ENCODE measurements around the gene EP300.
"Not testable (repeated sequence)": the region's sequence is repeated elsewhere in the genome, so short reads cannot be mapped to it uniquely, and the experiment has no call there.

The EP300 gene

DNA sequence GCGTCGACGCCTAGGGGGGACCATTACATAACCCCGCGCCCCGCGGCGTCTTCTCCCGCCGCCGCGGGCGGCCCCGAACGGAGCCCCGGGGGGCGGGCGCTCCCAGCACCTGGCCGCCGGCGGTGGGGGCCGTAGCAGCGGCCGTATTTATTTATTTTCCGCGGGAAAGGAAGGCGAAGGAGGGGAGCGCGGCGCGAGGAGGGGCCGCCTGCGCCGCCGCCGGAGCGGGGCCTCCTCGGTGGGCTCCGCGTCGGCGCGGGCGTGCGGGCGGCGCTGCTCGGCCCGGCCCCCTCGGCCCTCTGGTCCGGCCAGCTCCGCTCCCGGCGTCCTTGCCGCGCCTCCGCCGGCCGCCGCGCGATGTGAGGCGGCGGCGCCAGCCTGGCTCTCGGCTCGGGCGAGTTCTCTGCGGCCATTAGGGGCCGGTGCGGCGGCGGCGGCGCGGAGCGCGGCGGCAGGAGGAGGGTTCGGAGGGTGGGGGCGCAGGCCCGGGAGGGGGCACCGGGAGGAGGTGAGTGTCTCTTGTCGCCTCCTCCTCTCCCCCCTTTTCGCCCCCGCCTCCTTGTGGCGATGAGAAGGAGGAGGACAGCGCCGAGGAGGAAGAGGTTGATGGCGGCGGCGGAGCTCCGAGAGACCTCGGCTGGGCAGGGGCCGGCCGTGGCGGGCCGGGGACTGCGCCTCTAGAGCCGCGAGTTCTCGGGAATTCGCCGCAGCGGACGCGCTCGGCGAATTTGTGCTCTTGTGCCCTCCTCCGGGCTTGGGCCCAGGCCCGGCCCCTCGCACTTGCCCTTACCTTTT is at the start of gene EP300:
TSS of gene EP300 (plus strand) at position 570 of the 795 bp plus-strand sequence. CDS start 413 bp downstream, outside the sequence.
- peak; percentile 91 for DNase-seq

DNA sequence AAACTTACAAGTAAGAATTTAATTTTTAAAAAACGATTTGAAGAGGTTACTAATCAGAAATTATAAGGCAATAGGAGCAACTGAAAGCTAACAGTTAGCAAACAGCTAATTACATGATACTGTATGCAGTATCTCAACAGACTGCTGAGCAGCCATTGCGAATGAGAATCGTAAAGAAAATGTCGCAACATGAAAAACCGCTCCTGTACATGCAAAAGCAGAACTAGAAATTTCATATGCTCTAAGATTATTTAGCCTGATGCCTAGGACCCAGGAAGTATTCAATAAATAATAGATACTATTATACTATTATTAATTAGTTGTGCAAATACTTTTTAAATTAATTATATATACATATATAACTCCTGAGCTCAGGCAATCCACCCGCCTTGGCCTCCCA is 48.7 kb upstream of the EP300 start:
- DNase-seq: no peak

DNA sequence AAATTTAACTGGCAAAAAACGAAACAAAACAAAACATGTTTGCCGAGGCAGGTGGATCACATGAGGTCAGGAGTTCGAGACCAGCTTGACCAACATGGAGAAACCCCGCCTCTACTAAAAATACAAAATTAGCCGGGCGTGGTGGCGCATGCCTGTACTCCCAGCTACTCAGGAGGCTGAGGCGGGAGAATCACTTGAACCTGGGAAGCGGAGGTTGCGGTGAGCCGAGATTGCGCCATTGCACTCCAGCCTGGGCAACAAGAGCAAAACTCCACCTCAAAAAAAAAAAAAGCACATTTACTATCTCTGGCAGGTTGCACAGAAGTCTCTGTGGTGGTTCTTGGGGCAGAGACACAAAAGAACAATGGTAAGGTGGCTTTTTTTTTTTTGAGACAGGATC is 46.8 kb upstream of the EP300 start:
- not testable (repeated sequence) for DNase-seq

DNA sequence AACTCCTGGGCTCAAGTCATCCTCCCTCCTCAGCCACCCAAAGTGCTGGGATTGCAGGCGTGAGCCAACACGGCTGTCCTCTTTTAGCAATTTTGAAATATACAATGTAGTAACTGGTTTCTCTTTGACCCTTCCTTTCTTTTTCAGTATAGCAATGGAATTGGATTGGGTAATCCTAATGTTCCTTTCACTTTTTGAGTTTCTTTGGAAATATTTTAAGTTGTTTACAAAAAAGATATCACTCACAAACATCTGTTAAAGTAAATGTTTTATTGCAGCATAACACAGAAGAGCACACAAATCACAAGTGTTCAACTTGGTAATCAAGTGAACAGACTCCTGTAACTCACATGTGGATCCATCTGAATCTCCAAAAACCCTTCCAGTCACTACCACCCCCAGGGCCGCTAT is 44.6 kb upstream of the EP300 start:
- DNase-seq: no peak

DNA sequence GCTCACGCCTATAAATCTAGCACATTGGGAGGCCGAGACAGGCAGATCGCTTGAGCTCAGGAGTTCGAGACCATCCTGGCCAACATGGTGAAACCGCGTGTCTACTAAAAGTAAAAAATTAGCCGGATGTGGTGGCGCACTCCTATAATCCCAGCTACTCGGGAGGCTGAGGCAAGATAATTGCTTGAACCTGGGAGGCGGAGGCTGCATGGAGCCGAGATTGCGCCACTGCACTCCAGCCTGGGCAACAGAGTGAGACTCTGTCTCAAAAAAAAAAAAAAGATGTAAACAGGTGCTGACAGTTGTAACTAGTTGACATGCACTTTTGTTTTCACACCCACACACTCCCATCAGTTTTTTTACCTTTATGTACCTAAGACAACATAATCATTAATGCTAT is 44.0 kb upstream of the EP300 start:
- not testable (repeated sequence) for DNase-seq

DNA sequence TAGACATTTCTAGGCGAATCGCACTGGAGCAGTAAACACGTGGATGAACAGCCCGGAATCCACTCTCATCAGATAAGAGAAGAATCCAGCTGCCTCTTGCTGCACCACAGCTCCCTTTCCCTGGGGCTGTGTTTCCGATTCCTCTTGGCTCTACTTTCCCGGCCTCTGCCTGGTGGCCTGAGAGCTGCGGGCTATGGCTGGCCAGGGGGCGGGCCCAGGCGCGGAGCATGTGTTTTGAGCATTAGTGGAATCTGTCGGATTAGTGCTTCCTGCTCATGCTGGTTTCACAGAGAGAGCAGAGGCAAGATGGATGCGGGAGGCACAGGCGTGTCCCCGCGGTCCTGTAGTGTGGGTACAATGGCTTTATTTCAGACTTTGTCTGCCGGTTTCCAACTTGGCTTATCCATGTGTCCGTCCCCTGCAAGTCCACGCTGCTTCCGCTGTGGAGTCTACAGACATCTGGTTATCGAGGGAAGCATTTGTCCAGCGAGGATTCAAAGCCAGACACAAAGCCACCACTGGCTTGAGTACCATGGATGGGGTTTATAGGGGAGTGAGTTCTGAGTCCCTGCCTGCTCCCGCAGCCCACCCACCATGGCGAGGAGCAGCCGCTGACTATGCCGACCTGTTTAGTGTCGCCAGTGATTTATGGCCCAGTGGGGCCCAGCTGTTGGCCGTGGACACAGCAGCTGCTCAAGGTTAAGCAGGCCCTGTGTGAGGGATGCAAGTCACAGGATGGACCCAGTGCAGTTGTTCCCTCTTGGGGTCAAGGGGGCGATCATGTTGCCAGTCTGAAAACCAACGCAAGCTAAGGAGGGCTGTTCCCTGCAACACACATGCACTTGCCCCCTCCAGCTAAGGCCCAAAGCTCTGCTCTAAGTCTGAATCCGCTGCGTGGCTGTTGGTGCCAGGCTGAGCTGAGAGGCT is 43.3 kb upstream of the EP300 start:
- DNase-seq: peak; percentile 84

DNA sequence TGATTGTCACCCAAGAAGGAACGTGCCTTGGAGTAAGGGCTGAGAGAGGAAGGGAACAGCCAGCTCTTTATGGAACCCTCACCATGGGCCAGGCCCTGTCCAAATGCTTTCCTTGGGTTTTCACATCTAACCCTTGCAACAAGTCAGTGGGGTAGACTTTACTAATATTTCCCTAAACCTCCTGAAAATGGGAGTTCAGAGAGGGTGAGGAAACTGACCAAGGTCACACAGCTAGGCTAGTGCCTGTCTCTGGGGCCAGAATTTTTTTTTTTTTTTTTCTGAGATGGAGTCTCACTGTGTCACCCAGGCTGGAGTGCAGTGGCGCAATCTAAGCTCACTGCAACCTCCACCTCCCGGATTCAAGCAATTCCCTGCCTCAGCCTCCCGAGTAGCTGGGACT is 42.6 kb upstream of the EP300 start:
- DNase-seq: not testable (repeated sequence)

DNA sequence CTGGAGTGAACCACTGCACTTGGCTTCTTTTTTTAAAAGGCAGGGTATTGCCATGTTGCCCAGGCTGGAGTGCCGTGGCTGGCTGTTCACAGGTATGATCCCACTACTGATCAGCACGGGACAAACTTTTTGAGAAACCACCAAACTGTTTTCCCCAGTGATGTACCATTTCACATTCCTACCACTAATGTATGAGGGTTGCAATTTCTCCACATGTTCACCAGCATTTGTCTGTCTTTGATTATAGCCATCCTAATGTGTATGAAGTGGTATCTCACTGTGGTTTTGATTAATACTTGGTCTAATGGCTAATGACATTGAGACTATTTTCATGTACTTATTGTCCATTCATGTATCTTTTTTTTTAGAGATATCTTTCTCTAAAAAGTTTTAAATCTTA is 41.5 kb upstream of the EP300 start:
- no peak for DNase-seq

DNA sequence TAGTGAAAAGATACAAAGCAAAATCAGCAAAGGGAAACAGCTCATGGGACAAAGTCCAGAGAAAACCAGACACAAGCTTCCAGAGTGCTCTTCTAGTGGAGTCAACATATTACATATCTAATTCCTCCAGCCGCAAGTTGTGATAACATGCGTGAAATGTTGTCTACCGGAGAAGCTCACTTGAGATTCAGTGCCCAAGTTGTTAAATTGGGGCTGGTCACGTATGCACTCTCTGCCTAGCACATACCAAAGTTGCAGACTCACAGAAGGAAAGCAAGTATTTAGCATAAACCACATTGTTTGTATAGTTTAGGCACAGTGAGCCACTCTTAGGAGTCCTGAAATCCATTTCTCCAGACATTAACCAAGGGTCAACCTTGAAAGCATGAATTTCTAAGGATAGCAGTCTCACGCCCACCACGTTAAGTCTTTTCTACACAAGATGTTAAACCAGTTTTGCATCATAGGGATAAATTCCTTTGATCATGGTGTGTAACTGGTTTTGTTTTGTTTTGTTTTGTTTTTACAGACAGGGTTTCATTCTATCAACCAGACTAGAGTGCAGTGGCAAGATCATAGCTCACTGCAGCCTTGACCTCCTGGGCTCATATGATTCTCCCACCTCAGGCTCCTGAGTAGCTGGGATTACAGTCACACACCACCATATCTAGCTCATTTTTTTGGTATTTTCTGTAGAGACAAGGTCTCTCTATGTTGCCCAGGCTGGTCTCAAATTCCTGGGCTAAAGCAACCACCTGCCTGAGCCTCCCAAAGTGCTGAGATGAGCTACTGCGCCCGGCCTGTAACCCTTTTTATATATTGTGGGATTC is 39.5 kb upstream of the EP300 start:
- DNase-seq: no peak

DNA sequence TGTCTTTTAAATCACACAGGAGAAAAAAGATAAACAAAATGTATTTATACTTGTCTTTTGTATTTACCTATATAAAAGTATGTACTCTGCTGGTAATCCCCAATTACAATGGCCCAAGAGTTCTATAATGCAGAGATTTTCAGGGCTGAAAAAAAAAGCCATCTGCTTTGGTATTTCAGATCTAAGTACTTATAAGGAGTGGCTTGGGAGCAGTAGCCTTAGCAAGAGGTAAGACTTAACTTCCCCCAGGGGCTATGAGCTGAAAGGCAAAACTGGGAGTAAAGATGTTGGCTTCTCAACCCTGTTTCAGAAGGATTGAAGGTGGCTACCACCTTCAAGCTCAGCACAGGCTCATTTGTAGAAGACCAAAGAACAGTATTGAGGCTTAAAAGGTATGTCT is 35.3 kb upstream of the EP300 start:
- no peak for DNase-seq

DNA sequence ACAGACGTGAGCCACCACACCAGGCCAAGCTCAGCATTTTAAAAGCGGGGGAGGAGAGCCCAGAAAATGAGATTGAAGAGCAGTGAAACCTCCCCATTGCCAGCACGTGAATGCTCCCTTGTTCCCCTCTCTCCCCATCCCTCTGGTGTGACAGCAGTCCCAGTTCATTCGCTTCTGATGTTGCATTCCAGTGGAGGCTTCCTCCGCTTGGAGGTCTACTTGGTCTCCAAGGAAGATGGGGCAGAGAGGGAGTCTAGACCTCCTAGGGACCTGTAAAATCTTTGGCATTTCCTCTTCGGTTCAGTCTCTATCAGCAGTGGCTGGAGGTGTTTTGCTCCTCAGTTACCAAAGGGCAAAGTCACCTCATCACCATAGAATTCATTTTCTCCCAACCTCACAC is 30.2 kb upstream of the EP300 start:
- DNase-seq: no peak

DNA sequence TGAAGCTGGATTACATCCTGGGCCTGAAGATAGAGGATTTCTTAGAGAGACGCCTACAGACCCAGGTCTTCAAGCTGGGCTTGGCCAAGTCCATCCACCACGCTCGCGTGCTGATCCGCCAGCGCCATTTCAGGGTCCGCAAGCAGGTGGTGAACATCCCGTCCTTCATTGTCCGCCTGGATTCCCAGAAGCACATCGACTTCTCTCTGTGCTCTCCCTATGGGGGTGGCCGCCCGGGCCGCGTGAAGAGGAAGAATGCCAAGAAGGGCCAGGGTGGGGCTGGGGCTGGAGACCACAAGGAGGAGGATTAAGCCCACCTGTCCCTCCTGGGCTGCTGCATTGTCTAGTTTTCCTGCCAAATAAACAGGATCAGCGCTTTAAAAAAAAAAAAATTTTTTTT is 28.1 kb upstream of the EP300 start:
- DNase-seq: not testable (repeated sequence)

DNA sequence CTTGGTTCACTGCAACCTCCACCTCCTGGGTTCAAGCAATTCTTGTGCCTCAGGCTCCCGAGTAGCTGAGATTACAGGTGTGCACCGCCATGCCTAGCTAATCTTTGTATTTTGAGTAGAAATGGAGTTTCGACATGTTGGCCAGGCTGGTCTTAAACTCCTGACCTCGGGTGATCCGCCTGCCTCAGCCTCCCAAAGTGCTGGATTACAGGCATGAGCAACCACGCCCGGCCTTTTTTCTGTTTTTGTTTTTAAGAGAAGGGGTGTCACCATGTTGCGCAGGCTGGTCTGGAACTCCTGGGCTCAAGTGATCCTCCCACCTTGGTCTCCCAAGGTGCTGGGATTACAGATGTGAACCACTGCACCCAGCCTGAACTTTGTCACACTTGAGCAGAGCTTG is 26.1 kb upstream of the EP300 start:
- not testable (repeated sequence) for DNase-seq

DNA sequence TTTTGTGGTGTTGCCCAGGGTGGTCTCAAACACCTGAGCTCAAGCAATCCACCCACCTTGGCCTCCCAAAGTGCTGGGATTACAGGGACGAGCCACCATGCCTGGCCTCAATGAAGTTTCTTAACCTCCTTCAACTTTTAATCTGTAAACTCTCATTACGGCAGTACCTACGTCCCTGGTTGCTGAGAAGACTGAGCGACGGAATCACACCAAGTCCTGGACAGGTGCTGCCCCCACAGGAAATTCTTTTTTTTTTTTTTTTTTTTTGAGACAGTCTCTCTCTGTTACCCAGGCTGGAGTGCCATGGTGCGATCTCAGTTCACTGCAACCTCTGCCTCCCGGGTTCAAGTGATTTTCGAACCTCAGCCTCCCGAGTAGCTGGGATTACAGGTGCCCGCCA is 24.4 kb upstream of the EP300 start:
- not testable (repeated sequence) for DNase-seq

DNA sequence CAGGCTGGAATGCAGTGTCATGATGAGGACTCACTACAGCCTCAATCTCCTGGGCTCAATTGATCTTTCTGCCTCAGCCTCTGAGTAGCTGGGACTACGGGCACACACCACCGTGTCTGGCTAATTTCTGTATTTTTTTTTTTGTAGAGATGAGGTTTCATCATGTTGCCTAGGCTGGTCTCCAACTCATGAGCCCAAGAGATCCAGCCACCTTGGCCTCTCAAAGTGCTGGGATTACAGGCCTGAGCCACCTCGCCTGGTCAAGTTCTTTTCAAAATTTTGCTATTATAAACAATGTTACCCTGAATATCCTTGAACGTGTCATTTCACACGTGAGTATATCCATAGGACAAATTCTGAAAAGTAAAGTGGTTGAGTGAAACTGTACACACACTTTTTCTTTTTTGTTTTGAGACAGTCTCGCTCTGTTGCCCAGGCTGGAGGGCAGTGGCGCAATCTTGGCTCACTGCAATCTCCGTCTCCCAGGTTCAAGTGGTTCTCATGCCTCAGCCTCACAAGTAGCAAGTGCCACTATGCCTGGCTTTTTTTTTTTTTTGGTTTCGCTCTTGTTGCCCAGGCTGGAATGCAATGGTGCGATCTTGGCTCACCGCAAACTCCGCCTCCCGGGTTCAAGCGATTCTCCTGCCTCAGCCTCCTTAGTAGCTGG is 21.6 kb upstream of the EP300 start:
- DNase-seq: no peak

DNA sequence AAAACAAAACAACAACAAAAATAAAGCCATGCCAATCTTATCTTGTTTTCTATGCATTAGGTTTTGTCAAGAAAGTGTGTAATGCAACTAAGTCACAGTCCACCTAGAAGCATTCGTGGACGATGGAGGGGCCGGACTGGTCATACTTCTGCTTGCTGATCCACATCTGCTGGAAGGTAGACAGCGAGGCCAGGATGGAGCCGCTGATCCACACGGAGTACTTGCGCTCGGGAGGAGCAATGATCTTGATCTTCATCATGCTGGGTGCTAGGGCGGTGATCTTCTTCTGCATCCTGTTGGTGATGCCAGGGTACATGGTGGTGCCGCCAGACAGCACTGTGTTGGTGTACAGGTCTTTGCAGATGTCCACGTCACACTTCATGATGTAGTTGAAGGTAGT is 18.3 kb upstream of the EP300 start:
- DNase-seq: no peak

DNA sequence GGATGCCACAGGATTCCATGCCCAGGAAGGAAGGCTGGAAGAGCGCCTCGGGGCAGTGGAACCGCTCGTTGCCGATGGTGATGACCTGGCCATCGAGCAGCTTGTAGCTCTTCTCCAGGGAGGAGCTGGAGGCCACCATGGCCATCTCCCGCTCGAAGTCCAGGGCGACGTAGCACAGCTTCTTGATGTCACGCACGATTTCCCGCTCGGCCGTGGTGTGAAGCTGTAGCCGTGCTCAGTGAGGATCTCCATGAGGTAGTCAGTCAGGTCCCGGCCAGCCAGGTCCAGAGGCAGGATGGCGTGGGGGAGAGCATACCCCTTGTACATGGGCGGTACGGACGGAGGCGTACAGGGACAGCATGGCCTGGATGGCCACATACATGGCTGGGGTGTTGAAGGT is 17.9 kb upstream of the EP300 start:
- DNase-seq: no peak

DNA sequence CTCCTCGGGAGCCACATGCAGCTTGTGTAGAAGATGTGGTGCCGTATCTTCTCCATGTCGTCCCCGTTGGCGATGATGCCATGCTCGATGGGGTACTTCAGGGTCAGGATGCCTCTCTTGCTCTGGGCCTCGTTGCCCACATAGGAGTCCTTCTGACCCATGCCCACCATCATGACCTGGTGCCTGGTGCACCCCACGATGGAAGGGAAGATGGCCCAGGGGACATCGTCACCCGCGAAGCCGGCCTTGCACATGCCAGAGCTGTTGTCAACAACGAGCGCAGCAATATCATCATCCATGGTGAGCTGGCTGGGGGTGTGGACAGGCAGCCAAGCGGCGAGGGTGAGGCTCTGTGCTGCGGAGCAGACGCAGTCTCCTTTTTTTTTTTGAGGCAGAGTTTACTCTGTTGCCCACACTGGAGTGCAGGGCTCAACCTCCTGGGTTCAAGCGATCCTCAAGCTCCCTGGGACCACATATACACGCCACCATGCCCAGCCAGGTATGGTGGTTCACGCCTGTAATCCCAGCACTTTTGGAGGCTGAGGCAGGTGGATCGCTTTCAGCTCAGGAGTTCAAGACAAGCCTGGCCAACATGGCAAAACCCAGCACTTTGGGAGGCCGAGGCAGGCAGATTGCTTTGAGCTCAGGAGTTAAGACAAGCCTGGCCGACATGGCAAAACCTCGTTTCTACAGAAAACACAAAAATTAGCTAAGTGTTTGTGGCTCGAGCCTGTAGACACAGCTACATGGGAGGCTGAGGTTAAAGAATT is 17.3 kb upstream of the EP300 start:
- no peak for DNase-seq

DNA sequence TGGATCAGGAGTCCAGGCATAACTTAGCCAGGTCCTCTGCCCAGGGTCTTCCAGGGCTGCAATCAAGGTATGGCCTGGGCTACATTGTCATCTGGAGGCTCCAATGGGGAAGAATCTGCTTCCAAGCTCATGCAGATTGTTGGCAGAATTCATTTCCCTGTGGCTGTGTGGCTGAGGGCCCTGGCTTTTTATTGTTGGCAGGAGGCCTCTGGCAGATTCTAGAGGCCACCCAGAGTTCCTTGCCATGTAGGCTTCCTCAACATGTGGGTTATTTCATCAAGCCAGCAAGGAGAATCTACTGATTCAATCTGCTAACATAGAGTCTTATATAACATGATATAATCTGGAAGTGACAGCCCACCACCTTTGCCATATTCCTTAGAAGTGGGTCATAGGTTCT is 16.4 kb upstream of the EP300 start:
- DNase-seq: no peak

DNA sequence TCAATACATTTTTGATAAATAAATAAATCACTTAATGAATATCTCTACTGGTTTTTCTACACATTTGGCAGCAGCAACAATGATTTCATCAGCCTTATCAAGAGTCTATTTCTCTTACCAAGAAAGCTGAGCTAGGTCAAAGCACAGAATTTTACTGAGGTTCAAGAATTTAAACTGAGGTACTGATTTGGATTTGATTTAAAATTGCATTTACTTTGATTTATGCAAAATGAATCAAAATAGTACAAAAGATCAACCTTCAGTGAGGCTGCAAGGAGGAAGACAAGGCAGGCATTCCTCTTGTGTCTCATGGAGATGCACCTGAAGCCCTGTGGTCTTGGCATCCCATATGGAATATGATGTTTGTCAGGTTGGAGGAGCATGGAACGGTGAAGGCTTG is 15.5 kb upstream of the EP300 start:
- no peak for DNase-seq

DNA sequence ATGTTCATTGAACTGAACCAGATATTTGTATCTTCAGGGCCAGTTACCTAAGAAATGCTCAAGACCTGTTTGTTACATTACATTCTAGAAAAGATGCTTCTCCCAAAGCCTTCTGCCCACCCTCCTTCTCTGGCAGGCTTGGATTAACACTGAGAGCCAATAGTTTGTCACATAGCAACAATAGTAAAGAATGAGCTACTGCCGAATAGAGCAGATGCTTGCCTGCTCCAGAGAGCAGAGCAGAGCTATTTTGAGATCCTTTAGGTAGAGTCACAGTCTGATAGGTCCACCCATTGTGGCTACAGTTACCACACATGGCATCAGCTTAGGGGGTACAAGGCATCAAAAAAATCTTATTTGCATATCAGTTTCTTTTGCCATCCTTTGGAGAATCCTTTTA is 13.5 kb upstream of the EP300 start:
- DNase-seq: no peak

DNA sequence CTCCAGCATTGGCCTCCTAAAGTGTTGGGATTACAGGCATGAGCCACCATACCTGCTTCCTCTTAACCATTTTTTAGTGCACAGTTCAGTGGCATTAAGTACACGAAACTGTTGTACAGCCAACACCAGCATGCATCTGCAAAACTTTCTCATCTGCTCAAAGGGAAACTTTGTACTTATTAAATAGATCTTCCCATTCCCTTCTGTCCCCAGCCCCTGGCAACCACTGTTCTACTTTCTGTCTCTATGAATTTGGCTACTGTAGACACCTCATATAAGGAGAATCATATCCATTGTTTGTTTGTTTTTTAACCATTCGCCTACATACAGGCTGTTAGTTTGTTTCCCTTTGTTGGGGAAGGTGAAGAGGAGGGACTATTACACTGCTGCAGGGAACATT is 6.5 kb upstream of the EP300 start:
- DNase-seq: no peak

Measured in eye (tissue), 1 donor.